T47D (cell line): ENCODE data around the gene FKBP5.

Experiments
- DNase-seq, 2 experiments: peaks; one replicate each; pipeline versions ENCODE4 v3.0.0 to v3.0.0-alpha.2; 2011 to 2012; ENCODE audit warnings: low read depth in 1 of 2, low spot score in 1 of 2
- JUND ChIP-seq: IDR thresholded peaks from 2 replicates; pipeline ENCODE4 v1.6.1; 2012; ENCODE audit warnings: low read depth
- in situ Hi-C: cut with HindIII; loops from 2 replicates; pipeline ENCODE4 v1.10.0; 2016; ENCODE audit warnings: low sequenced_read_pairs, low pct_unique_long_range_greater_than_20kb

The FKBP5 gene

GRCh38 chr6:35728683-35729678 is 40.3 kb upstream of the FKBP5 start:
- peak in 1 of 2 experiments; percentile 71 for DNase-seq
- in situ Hi-C loops = no loop called here
- no peak for TF ChIP-seq JUND

GRCh38 chr6:35727935-35728682 is 39.4 kb upstream of the FKBP5 start:
- no peak for TF ChIP-seq JUND
- in situ Hi-C loops = no loop called here
- DNase-seq = peak; percentile 69 to 96

GRCh38 chr6:35727231-35727934 is 38.7 kb upstream of the FKBP5 start:
- DNase-seq = peak in 1 of 2 experiments; percentile 73
- in situ Hi-C loops = no loop called here

GRCh38 chr6:35725721-35726438 is 37.2 kb upstream of the FKBP5 start:
- DNase-seq = peak in 1 of 2 experiments; percentile 39
- TF ChIP-seq JUND = no peak
- in situ Hi-C loops = no loop called here

More at GRCh38 chr6:35727231-35727934, 38.7 kb upstream of the FKBP5 start:
- no peak for TF ChIP-seq JUND

GRCh38 chr6:35725081-35725708 is 36.5 kb upstream of the FKBP5 start:
- TF ChIP-seq JUND = no peak
- in situ Hi-C loops = no loop called here

GRCh38 chr6:35724471-35724870 is 35.8 kb upstream of the FKBP5 start:
- DNase-seq = no peak
- no peak for TF ChIP-seq JUND
- in situ Hi-C loops = no loop called here

More at GRCh38 chr6:35725081-35725708, 36.5 kb upstream of the FKBP5 start:
- DNase-seq = no peak

- in situ Hi-C loops = no loop called here
- TF ChIP-seq JUND = no peak
- no peak for DNase-seq
Measured at GRCh38 chr6:35724059-35724458, 35.3 kb upstream of the FKBP5 start.

- no peak for TF ChIP-seq JUND
- in situ Hi-C loops = no loop called here
- no peak for DNase-seq
Measured at GRCh38 chr6:35723587-35723986, 34.9 kb upstream of the FKBP5 start.

GRCh38 chr6:35722121-35722761 is 33.5 kb upstream of the FKBP5 start:
- TF ChIP-seq JUND = no peak
- DNase-seq = no peak
- in situ Hi-C loops = no loop called here

- no peak for TF ChIP-seq JUND
- no peak for DNase-seq
- in situ Hi-C loops = no loop called here
Measured at GRCh38 chr6:35719830-35720733, 31.4 kb upstream of the FKBP5 start.

GRCh38 chr6:35719404-35719829 is 30.7 kb upstream of the FKBP5 start:
- no peak for TF ChIP-seq JUND
- in situ Hi-C loops = no loop called here
- no peak for DNase-seq
